GM12878 (cell line): ENCODE data around the gene ERCC4. TPM values are rescaled to one million over a fixed set of nuclear protein-coding genes. Genes with fewer than 3 reads are reported as not detected.

Experiments
- REST ChIP-seq: IDR thresholded peaks from 2 replicates; pipeline ENCODE4 v1.6.1; 2012; ENCODE audit warnings: mild to moderate bottlenecking, low read depth, low read length
- SMC3 ChIP-seq: IDR thresholded peaks from 2 replicates; pipeline ENCODE4 v1.6.1; 2011; ENCODE audit warnings: low read length, improper control_type of control experiment, borderline replicate concordance
- SUPT20H ChIP-seq: IDR thresholded peaks from 2 replicates; pipeline ENCODE4 v1.6.1; 2011; ENCODE audit warnings: low read depth, mild to moderate bottlenecking, low read length, moderate library complexity, borderline replicate concordance; ENCODE audit not compliant: control insufficient read depth
- ZNF592 ChIP-seq: fragments of 450-650 bp; IDR thresholded peaks from 2 replicates; pipeline ENCODE4 v1.6.1; 2017; ENCODE audit warnings: mild to moderate bottlenecking, moderate library complexity
- polyA plus RNA-seq, 11 experiments: library from polyadenylated mRNA; depleted of rRNA in 4 of 11; unstranded in 6 of 11; stranded (reverse) in 5 of 11; fragments of >200 nt; fragmentation: Nextera tagmentation in 4 of 11; fragmentation: Illumina TruSeq in 1 of 11; extraction: Ambion mirVana in 4 of 11; extraction: Trizol in 1 of 11; gene quantifications; 1 replicate in 1 of 11; 2 replicates in 10 of 11; pipeline versions ENCODE4 v1.2.1 to v1.2.3, GENCODE V29; 2011 to 2016; ENCODE audit warnings: inconsistent platforms in 2 of 11, missing spikeins in 2 of 11, low read depth in 1 of 11
- total RNA-seq, 4 experiments: library from RNA; depleted of rRNA in 3 of 4; stranded (reverse); fragments of >200 nt in 3 of 4; fragmentation: Illumina TruSeq in 1 of 4; extraction: Trizol in 1 of 4; gene quantifications; 2 replicates each; pipeline versions ENCODE4 v1.2.1 to v1.2.3, GENCODE V29; 2013 to 2021

The ERCC4 gene
- total and polyA plus RNA-seq, 10 of the 15 experiments (the other 5 are each of a cell fraction or from before 2014, with no cell fraction given) = 4.7 to 24.6 (median 8.9) TPM

- TF ChIP-seq SMC3 (no peak), SUPT20H (no peak), REST (no peak), ZNF592 (no peak)
These were observed 21.7 kb upstream of the ERCC4 start (continued) for GRCh38 chr16:13898233-13898632.
